GM18858 (cell line): ENCODE data around the gene USP32.

Source experiments
- ATAC-seq: cut with Tn5 transposase; IDR thresholded peaks from one replicate; pipeline ENCODE4 v1.9.1; 2021; ENCODE audit not compliant: unreplicated experiment

The USP32 gene

GRCh38 chr17:60139438-60140285 is 252.3 kb downstream of the USP32 start:
- no peak for ATAC-seq

- ATAC-seq, result no peak
Observed at GRCh38 chr17:60138769-60139437, 253.0 kb downstream of the USP32 start.

GRCh38 chr17:60137731-60138130 is 254.2 kb downstream of the USP32 start:
- no peak for ATAC-seq

DNA sequence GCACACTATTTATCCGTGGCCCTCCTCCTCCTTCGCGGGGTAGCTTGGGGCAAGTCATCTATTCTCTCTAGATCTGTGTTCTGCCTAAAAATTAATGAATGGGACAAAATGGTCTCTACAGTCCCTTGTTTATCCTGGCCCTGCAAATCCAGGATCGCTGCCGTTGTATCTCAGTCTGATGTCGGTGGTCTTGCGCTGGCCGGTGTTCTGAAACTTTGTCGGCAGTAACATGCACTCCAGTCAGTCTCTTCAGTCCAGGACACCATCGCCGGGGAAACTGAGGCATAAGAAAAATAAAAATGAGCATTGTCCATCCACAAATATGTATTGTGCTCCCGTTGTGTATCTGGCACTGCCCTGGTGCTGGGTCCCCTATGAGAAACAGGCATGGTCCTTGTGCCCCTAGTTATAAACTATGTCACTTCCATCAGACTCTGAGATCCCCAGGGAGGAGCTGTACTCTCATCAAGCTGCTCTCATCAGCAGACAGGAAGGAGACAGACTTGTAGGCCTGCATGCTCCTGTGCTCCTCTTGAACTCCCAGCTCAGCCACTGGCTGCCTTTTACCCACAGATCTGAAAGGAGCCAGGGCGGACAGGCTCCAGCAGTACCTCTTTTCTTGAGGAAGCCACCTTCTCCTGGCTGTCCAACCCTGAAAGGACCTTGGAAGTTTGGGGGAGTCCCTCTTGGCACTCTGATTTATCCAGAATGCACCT is 255.8 kb downstream of the USP32 start:
- no peak for ATAC-seq

DNA sequence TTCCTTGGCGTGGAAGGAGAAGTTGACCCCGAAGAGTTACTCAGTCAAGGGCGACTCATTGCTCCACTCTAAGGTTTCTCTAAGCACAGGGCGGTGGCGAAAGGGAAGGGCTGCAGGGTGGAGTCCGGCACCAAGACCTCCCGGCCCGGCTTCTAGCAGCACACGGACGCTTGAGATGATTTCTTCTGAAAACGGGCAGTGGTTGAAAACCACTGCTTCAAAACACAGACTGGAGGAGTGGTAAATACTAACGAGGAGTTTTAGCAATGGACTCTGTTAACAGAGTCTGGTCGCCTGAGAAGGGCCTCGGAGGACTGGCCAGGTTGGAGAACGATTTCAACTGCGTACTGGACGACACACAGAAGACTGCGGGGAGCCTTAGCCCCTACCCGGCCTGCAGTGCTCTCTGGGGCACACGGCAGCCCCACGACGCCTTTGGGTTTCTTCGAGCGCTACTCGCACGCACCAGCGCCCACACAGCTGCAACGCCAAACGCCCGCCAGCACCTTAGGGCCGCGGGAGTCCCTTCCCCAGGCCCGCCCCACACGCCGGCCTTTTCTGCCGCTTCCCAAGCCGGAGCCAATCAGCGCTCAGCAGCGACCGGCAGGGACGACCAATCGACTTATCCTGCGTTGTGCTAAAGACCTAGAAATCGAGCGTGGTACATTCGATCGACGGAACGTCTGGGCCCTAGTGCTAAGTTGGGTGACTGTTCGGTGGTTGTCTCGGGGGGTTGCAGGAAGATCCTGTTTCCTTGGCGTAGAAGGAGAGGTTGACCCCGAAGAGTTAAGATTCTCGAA is 256.6 kb downstream of the USP32 start:
- peak; percentile 73 for ATAC-seq

DNA sequence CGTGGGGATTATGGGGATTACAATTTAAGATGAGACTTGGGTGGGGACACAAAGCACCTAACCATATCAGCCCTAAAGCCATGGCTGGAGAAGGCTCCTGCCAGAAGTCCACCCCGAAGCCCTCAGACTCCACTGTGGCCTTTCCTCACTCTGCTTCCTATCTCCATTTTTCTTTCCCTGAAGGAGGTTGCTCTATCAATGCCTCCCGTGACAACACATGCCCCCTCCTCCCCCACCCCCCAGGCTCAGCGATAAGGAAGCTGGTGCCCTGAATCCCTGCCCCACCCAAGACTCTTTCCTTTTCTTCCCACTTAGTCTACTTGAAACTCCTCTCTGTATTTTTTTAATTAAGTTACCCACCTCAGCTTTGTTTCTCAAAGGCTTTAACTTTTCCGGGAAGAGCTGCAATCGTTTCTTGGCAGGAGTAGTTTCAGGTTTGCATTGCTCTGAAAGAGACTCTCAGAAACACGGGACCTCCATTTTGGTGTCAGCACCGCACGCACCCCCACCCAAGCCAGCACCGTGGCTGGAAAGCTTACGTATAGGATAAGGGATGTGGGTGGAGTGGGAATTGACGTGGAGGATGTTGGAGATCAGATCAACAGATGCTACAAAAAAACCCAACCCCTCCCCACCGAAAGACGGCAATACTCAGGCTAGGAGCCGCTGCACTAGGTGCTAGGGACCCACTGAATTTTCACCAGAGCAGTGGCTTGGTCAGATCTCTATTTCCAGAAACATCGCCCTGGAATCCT is 257.4 kb downstream of the USP32 start:
- ATAC-seq, result no peak

- no peak for ATAC-seq
Observed at GRCh38 chr17:60130466-60130865, 261.5 kb downstream of the USP32 start.

DNA sequence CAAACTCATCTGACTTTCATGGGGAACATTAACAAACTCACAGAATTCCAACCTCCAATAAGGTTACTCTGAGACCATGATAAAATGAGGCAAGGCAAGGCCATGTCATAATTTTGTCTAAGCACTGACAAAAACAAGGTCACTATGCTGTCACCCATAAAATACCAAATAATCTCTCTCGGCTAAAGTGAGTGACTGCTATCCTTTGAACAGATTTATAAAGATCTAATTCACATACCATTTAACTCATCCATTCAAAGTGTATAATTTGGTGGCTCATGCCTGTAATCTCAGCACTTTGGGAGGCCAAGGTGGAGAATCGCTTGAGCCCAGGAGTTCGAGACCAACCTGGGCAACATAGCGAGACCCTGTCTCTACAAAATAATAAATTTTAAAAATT is 262.8 kb downstream of the USP32 start:
- ATAC-seq, result no peak
